Liver (tissue), 9 donors: ENCODE results near the gene SORBS2. TPM values are rescaled to one million over a fixed set of nuclear protein-coding genes. Genes with fewer than 3 reads are reported as not detected.

ENCODE experiments used
- DNase-seq: peaks from one replicate; pipeline ENCODE4 v3.0.0-alpha.2; 2017; ENCODE audit warnings: low spot score
- H3K27ac ChIP-seq, 2 donors: one replicate each; pipeline ENCODE4 v1.7.0; 2013; ENCODE audit warnings: inconsistent platforms in 2 of 2, low read length in 2 of 2, control low read depth in 1 of 2, low read depth in 1 of 2, mild to moderate bottlenecking in 1 of 2
- H3K27me3 ChIP-seq, 4 donors: one replicate each; pipeline versions ENCODE4 v1.6.1 to v1.7.0; 2013; ENCODE audit warnings: low read length in 3 of 4, inconsistent platforms in 1 of 4, mild to moderate bottlenecking in 1 of 4, moderate library complexity in 1 of 4; ENCODE audit not compliant: control insufficient read depth in 4 of 4, insufficient read depth in 4 of 4
- H3K36me3 ChIP-seq, 4 donors: one replicate each; pipeline versions ENCODE4 v1.6.1 to v1.7.0; 2013; ENCODE audit warnings: low read length in 3 of 4, mild to moderate bottlenecking in 3 of 4, low read depth in 1 of 4, moderate library complexity in 1 of 4; ENCODE audit not compliant: control insufficient read depth in 4 of 4, insufficient read depth in 3 of 4
- H3K4me1 ChIP-seq, 4 donors: one replicate each; pipeline versions ENCODE4 v1.6.1 to v1.7.0; 2013; ENCODE audit warnings: low read length in 3 of 4, mild to moderate bottlenecking in 3 of 4, moderate library complexity in 1 of 4; ENCODE audit not compliant: control insufficient read depth in 4 of 4, insufficient read depth in 4 of 4
- H3K4me3 ChIP-seq, 3 donors: one replicate each; pipeline versions ENCODE4 v1.6.1 to v1.7.0; 2013; ENCODE audit warnings: low read length in 3 of 3, control low read depth in 1 of 3, low read depth in 1 of 3, mild to moderate bottlenecking in 1 of 3
- H3K9ac ChIP-seq, 2 donors: one replicate each; pipeline ENCODE4 v1.7.0; 2013; ENCODE audit warnings: low read length in 2 of 2, mild to moderate bottlenecking in 2 of 2, moderate library complexity in 2 of 2, control low read depth in 1 of 2, low read depth in 1 of 2
- H3K9me3 ChIP-seq, 4 donors: one replicate each; pipeline versions ENCODE4 v1.6.1 to v1.7.0; 2013; ENCODE audit warnings: low read length in 3 of 4; ENCODE audit not compliant: control insufficient read depth in 4 of 4
- ATF3 ChIP-seq: IDR thresholded peaks from 2 replicates; pipeline ENCODE4 v1.6.1; 2016; ENCODE audit warnings: antibody characterized with exemption
- CTCF ChIP-seq: fragments of 150-350 bp; IDR thresholded peaks from 2 replicates; pipeline ENCODE4 v1.5.1; 2017; ENCODE audit warnings: improper control_type of control experiment, low read depth, low read length; ENCODE audit not compliant: missing input control
- FOXA1 ChIP-seq: IDR thresholded peaks from 2 replicates; pipeline ENCODE4 v1.6.1; 2016; ENCODE audit warnings: antibody characterized with exemption
- GABPA ChIP-seq, 2 donors: IDR thresholded peaks in 1 of 2; conservative IDR thresholded peaks in 1 of 2; 2 replicates each; pipeline ENCODE4 v1.6.1; 2016; ENCODE audit warnings: antibody characterized with exemption in 2 of 2, mild to moderate bottlenecking in 1 of 2, moderate library complexity in 1 of 2
- HNF4A ChIP-seq, 2 donors: conservative IDR thresholded peaks; 2 replicates each; pipeline ENCODE4 v1.6.1; 2016; ENCODE audit warnings: antibody characterized with exemption in 2 of 2, mild to moderate bottlenecking in 2 of 2
- MAX ChIP-seq: IDR thresholded peaks from 2 replicates; pipeline ENCODE4 v1.6.1; 2016; ENCODE audit warnings: antibody characterized with exemption
- NR2F2 ChIP-seq: IDR thresholded peaks from 2 replicates; pipeline ENCODE4 v1.6.1; 2016; ENCODE audit warnings: antibody characterized with exemption
- REST ChIP-seq: IDR thresholded peaks from 2 replicates; pipeline ENCODE4 v1.6.1; 2016; ENCODE audit warnings: antibody characterized with exemption, mild to moderate bottlenecking
- SP1 ChIP-seq: IDR thresholded peaks from 2 replicates; pipeline ENCODE4 v1.6.1; 2018; ENCODE audit warnings: antibody characterized with exemption, mild to moderate bottlenecking
- TAF1 ChIP-seq: conservative IDR thresholded peaks from 2 replicates; pipeline ENCODE4 v1.6.1; 2016; ENCODE audit warnings: antibody characterized with exemption, mild to moderate bottlenecking
- YY1 ChIP-seq: IDR thresholded peaks from 2 replicates; pipeline ENCODE4 v1.6.1; 2016; ENCODE audit warnings: antibody characterized with exemption, mild to moderate bottlenecking
- ZBTB33 ChIP-seq: IDR thresholded peaks from 2 replicates; pipeline ENCODE4 v1.6.1; 2016; ENCODE audit warnings: antibody characterized with exemption
- WGBS: extraction: QIAGEN DNeasy Blood & Tissue Kit; methylation state at CpG from one replicate; pipeline ENCODE4 v1.1.7; 2013; 5-methylcytosine and 5-hydroxymethylcytosine counted together
- polyA plus RNA-seq, 2 donors: library from polyadenylated mRNA; stranded (reverse) in 1 of 2; unstranded in 1 of 2; fragments of 200-250 nt in 1 of 2; fragments of >200 nt in 1 of 2; fragmentation: Nextera tagmentation in 1 of 2; extraction: Ambion mirVana in 1 of 2; gene quantifications; one replicate each; pipeline versions ENCODE4 v1.2.1 to v1.2.3, GENCODE V29; 2013 to 2015
- total RNA-seq, 2 donors: library from RNA; depleted of rRNA; stranded (reverse); fragments of >200 nt; gene quantifications; one replicate each; pipeline ENCODE4 v1.2.3, GENCODE V29; 2014
- donor health status: healthy.
- donor health status: healthy.
- donor health status: healthy.
- donor health status: healthy.
- donor health status: healthy.

The SORBS2 gene
- total and polyA plus RNA-seq, 4 donors = 23.3 to 136 (median 59.6) TPM

GRCh38 chr4:185723631-185724260 lies 88.2 kb downstream of the SORBS2 start:
- no peak for DNase-seq
- WGBS = 52% methylated on average over 6 of the region's 6 CpGs

More at GRCh38 chr4:185723631-185724260, 88.2 kb downstream of the SORBS2 start:
- H3K4me1 ChIP-seq = peaks cover 9 to 76% (median 39%) of the 10 kb centered on the region in 4 donors
- H3K27me3 ChIP-seq = no peaks in the 10 kb centered on the region
- H3K27ac ChIP-seq = peak overlapping the region; percentile 45 to 75
- no peak overlapping the region for H3K9ac ChIP-seq
- H3K9me3 ChIP-seq = no peaks in the 10 kb centered on the region
- TF ChIP-seq CTCF (no peak), FOXA1 (no peak), SP1 (no peak), NR2F2 (peak; percentile 10), TAF1 (no peak), ATF3 (no peak), MAX (peak; percentile 20), HNF4A (conservative IDR thresholded peaks at IDR 0.05) (no peak), YY1 (no peak), ZBTB33 (no peak), REST (no peak), GABPA (IDR thresholded peaks at IDR 0.05 in 1 of 2, conservative IDR thresholded peaks at IDR 0.05 in 1 of 2) (no peak)
- peaks cover 0 to 1% (median 0%) of the 10 kb centered on the region in 4 donors for H3K36me3 ChIP-seq
- no peak overlapping the region for H3K4me3 ChIP-seq
